HG03095 (cell line): Measurements from ENCODE around the gene MICAL3.

Source experiments
- ATAC-seq: cut with Tn5 transposase; IDR thresholded peaks from one replicate; pipeline ENCODE4 v1.9.1; 2021; ENCODE audit warnings: moderate library complexity; ENCODE audit not compliant: unreplicated experiment

The MICAL3 gene

DNA sequence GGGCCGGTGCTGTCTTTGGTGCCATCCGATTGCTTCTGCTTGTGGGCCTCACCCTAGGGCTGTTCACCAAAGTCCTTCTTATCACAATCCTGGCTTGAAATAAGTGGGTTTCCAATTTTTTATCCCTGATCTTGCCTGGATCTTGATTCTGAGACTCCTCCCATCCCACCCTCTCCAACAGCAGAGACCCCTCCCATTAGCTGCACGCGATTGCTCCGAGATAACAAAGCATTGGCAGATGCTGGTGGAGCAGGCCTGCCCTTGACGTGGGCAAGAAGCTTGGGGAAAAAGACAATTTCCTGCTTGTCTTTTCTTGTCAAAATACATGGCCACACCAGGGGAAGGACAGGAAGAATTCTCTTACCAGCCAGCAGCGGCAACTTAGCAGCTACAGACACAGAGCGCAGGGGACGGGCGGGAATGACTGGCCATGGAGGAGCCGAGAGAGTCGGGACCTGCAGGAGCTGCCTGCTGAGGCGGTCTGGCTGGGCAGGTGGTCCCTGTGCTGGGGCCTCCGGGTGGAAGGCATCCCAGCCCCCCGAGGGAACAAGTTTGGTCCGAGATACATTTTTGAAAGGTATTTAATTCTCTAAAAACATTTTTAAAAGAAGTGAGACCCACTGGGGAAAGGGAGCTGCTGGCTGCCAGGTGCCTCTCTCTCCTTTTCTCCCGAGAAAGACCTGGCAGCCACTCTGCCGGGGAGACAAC lies 240.4 kb downstream of the MICAL3 start:
- ATAC-seq, result no peak

DNA sequence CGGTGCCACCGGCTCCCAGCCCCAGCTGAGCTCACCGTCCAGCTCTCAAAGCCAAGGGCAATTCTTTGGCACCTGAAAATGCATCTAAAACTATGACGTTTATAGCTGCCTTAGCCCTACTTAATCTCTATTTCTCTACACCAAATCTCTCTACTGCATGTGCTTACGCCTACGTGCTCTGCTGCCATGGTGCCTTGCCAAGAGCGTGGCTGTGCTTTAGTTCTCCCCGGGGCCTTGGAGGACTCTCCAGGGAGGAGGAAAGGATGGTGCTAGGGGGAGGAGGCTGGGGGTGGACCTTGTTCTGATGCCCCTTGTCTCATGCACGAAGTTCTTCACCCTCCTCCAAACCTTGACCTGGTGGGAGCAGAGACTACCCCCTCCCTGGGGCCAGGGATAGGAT lies 241.0 kb downstream of the MICAL3 start:
- ATAC-seq, result no peak

DNA sequence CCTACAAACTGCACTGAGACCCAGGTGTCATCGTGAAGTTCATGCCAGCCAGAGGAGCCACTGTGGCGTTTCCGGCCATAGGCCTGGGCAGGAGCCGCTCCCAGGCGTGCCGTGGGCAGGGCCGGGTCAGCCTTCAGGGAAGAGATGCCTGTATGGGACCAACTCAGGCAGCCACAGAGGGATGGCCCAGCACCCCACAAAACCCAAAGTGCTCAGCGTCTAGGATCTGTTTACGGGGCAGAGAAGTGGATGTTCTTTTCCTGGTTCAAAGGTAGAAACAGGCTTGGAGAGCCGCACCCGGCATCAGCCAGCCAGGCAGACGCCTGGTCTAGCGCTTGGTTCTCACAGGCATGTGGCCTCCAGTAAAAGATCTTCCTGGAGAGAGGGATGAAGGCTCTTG lies 241.7 kb downstream of the MICAL3 start:
- ATAC-seq, result no peak

DNA sequence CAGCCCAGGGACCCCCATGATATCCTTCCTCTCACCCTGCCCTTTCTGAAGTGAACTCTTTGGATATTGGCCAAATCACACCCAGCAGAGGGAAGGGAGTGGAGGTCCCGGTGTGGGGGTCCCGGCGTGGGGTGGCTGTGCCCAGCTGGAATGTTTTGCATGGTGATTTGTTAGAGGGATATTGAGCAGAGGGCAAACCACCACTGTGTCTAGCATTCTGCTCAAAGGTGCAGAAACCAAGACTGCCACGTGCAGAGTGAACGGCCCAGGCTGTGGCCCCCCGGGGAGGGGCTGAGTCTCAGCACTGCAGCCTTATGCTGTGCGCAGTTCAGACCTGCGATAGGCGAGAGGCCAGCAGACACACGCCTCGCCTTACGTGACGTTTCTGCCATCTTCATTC lies 242.2 kb downstream of the MICAL3 start:
- no peak for ATAC-seq

DNA sequence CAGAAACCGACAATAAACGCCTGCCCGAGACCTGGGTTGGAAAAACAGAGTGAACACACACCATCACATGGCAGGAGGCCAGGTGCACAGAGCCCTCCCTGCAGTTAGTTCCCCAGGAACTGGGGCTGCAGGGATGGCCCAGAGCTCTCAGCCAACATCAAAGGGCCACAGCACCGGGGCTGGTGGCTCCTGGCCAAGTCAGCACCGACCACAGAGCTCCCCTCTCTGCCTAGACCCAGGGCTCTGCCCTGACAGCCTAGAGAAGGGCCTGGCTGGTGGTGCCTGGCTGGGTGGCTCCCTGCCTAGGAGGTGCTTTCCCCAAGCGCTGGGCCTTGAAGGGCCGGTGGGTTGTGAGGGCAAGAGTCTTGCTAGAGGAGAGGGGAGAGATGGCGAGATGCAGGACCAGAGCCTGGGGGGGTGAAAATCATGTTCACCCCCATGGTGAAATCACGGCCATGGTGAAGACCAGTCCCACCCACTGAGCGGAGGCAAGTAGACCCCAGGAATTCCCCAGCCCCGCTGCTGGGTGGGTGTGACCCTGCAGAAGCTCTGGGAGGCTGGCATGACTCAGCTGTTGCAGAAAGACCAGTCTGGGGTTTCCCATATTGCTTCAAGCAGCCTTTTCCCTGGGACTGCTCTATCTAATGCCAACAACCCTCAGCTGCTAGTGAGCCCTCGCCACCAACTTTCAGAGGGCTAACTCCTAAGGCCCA lies 242.9 kb downstream of the MICAL3 start:
- ATAC-seq, result no peak

DNA sequence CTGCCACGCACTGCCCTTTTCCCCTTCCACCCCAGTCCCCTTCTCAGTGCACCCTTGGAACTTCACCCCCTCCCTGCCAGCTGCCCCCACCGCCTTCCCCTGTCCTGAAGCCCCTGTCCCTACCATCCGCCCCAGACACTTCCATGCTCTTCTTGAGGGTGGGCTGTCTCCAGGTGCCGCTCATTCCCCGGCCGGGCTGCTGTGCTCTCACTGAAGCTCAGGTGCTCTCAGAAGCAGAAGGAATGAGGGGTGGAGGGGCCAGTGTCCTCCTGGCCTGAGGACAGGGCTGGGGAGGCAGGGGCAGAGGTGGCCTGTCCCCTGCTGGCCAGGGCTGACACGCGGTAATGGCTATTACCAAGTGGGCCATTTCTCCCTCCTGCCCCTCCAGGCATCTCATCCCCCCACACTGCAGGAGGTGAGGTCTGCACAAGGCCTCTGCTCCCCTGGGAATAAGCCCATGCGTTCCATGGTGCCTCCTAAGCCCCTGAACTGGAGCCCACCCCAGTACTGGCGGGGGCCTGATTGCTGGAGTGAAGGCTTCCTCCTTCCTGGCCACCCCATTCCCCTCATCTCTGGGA lies 243.5 kb downstream of the MICAL3 start:
- no peak for ATAC-seq

DNA sequence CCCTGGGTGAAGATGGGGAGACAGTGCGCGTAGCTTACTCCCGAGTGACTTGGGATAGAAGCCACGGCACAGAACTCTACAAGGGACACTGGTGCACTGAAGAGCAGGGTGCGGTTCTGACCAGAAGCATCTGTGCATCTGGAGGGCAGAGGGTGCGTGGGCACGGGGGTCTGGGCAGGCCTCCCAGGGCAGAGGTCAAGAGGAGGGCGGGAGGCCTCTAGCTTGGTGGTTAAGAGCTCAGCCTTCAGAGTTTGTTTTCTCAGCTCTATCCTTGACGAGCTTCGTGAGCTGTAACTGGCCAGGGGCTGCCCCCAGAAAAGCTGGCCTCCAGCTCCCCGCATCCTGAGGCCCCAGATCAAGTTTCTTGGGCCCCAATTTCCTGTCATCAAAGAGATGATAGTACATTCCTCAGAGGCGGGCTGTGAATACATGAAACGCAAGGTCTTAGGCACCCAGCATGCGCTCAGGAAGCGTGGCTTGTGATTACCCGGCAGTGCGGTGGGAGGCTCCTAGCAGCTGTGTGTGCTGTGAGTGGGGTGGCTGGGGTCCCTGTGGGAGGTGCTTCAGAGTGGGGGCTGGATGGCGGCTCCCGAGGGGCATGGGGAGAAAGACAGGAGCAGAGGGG lies 244.1 kb downstream of the MICAL3 start:
- ATAC-seq, result no peak

DNA sequence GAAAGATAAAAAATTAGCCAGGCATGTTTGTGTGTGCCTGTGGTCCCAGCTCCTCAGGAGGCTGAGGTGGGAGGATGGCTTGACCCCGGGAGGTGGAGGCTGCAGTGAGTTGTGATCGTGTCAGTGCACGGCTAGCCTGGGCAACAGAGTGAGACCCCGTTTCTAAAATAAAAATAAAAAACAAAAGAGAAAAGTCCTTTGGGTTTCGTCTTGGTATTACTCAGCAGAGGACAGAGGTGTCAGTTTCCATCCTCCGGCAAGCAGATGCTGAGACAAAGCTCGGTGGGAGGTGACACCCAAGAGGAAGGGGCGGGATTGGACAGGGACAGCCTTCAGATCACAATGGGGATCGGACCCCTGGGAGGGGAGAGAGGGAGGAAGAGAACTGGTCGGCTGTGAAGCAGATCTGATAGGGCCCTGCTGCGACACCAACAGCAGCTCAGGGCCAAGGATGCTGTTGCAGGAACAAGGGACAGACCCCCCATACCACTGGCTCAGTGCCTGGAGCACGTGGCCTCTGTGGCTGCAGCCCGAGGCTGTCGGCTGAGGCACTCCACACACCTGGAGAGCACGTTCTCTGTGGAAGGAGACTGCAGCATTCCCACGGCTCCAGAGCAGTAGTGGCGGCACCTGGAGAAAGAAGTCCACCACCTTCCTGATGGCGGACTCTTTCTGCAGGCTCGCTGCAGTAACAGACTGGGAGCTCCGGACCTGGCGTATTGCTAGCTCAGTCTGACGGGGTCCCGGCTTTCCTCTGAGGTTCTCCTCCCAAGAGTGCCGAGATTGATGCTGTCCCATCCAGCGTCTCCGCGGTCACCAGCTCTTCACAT lies 244.9 kb downstream of the MICAL3 start:
- ATAC-seq, result no peak

DNA sequence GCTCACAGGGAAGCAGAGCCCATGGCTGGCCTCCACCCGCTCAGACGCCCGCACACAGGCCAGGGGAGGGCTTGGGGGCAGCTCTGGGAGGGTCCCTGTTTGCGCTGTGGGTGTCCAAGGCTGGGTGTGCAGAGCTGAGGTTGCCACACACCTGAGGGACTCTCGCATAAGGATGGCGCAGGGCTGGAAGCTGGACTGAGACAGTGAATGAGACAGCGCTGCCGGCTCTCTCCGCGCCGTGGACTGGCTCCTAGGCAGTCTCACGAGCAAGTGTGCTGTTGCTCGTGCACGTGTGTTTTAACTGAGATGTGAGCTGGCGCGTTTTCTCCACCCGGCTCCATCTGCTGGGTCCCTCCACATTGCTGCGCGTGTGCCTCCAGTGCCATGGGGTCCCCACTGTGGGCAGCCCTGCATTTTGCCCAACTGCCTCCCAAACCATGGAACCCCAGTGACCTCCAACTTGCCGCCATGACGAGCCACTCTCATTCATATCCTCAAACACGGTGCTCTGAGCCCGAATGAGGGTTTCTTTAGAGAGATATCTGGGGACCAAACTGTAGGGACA lies 245.9 kb downstream of the MICAL3 start:
- no peak for ATAC-seq

DNA sequence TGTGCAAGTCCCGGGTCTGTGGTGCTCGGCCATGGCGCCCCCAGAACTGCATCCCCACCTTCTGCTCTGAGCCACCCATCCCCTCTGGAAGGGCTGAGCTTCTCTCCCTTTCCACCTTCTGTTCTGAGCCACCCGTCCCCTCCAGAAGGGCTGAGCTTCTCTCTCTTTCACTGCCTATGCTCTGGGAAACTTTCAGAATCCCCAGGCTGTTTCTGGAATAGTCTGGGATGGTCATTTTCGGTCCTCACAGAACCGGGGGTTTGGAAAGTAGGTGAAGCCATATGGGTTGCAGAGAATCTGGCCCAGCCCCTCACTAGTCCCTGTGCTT lies 246.7 kb downstream of the MICAL3 start:
- no peak for ATAC-seq

DNA sequence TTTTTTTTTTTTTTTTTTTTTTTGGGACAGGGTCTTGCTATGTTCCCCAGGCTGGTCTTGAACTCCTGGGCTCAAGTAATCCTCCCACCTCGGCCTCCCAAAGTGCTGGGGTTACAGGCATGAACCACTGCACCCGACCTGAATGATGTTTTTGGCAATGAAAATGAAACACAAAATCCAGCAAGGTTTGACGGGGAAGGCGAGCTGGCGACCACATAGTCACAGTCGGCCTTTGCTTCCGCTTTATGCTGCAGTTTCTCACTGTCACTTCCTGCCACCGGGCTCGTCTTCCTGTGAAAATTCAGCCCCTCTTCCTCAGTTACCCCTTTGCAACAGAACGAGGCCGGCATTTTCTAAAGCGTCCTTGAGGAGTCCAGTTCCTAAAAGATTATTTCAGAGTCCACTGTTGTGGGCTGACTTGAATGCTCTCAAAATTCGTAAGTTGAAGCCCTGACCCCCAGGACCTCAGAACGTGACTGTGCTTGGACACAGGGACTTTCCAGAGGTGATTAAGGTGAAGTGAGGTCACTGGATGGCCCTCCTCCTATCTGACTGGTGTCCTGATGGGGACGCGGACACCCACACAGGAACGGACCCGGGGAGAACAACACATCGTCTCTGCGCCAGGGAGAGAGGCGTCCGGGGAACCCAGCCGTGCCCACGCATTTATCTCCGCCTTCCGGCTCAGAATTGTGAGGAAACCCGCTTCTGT lies 247.2 kb downstream of the MICAL3 start:
- ATAC-seq, result peak; percentile 21

DNA sequence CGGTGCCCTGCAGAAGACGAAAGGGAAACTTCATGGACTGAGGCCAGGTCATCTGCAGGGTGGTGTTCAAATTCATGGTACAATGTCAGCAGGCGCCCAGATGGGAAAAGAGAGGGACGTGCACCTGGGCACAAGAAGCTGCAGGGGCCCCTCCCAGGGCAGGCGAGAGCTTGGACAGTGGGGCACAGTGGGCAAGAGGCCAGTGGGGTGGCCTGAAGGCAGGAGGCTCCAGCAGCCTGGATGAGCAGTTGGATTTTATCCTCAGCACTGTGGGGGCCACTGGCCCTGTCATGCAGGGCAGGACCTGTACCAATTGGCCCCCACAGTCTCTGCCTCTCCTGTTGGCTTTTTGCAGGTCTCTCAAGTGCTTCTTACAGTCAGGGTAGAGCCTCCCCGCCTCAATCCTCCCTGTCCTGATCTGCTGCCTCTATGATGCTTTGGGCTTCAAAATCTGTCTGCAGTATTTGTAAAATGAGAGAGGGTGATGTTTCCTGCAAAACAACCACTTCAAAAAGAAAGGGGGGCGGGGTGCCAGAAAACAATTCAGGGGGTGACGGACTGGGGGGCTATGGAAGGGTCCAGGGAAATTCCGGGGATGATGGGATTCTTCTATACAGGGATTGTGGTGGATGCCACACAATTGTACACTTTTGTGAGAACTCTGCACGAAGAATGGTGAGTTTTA lies 248.4 kb downstream of the MICAL3 start:
- ATAC-seq, result no peak

DNA sequence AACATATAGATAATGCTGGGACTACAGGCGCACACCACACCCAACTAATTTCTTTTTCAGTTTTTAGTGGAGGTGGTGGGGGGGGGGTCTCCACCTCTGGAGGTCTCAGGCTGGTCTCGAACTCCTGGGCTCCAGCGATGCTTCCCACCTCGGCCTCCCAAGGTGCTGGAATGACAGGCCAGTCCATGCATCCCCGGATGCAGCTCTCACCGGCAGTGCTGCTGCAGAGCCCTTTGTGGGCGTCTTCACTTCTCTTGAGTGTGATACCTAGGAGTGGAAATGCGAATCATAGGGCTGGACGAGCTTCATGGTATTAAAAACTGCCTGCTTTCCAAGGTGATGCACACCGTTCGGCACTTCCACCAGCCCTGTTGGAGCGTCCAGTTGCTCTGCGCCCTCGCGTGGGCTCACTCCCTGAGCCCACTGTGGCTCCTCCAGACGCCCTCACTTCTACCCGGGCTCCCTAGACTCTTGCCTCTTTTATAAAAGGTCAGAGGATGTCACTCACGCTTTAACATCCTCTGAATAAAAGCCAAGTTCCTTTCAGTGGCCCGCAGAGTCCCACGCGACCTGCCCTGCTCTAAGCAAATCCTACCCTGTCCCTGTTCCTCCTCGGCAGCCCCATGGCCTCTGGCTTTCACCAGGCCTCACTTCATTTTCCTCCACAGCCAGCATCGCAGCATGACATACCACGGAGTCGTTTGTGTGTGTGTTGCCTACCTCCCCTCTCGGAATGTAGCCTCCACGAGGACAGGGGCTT lies 249.3 kb downstream of the MICAL3 start:
- no peak for ATAC-seq

DNA sequence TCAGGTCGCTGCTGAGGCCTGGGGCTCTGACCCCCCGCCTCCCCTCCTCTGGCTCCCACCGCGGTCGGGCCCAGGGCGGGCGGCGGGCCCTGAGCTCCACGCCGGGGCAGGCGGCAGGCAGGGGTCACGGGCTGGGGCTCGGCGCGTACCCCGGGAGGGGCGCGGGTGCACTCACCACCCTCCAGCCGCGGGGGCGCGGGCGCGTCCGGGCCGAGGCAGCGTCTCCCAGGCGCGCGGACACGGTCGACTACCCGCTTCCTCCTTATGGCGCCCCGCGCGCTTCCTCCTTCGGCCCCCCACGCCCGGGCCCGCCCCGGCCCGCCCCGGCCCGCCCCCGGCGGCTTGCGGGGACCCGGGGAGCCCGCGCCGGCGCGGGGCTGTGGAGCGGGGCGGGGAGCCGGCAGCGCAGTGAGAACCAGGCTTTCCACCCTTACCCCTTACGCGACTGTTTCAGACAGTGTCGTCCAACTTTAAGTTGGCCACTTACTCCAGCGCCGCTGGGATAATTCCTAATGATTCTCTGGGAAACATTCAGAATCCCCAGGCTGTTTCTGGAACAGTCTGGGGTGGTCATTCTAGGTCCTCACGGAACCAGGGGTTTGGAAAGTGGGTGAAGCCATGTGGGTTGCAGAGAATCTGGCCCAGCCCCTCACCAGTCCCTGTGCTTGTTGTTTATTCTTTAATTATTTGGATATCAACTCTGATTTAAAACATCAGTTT lies 250.0 kb downstream of the MICAL3 start, which contains the start of gene BID:
TSS of gene BID (minus strand) at position 264 of the 720 bp plus-strand sequence. CDS start 24,353 bp downstream, outside the sequence.
- no peak for ATAC-seq

DNA sequence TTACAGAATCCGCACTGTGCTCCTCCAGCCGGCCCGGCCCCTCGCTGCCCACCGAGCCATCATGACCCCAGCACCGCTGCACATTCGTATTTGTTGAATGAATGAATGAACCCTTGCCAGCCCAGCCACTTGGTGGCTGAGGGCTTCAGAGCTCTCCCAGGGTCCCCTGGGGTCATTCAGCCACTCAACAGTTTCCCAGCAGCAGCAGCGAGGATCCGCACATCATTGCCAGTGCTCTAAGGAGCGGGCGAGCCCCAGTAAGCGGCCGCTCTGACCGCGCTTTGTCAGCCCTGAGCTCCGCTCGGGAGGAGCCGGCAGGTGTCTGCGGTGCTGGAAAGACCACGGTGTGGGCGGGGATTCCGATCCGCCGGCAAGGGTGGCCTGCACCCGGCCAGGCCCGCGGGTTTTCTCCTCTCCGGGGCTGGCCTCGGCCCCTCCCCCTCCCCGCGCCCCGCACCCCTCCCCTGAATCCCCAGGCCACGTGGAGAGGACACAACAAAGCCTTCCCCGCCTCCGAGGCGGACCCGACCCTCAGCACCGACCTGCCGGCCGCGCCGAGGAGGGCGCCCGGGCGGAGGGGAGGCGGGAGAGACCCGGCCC lies 250.7 kb downstream of the MICAL3 start:
- ATAC-seq, result peak; percentile 31

DNA sequence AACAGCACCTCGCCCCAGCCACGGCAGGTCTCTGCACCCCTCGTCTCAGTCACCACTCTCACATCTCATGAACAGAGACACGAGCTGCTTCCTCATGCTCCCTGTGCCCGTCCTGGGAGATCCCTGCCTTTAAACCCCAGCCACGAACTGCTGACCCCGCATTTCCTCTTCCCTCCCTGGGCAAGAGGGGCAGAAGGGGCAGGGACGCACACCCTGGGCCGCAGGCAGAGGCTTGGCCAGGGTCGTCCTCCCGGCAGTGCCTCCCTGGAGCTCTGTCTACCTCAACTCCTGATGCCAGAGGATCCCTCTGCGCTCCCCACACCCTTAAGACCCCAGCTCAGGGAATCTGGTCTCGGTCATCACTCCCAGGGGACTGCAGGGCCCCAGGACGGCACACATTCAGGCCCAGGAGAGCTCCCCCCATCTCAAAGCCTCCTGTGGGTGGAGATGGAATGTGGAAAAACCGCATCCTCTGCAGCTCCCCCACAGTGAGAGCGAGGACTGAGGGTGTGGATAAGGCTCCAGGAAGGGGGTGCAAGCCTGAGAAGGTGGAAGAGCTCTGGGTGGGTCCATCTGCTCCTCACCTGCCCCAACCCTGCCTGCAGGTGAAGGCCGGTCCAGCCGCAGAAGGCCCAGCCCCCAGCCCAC lies 251.3 kb downstream of the MICAL3 start:
- no peak for ATAC-seq

DNA sequence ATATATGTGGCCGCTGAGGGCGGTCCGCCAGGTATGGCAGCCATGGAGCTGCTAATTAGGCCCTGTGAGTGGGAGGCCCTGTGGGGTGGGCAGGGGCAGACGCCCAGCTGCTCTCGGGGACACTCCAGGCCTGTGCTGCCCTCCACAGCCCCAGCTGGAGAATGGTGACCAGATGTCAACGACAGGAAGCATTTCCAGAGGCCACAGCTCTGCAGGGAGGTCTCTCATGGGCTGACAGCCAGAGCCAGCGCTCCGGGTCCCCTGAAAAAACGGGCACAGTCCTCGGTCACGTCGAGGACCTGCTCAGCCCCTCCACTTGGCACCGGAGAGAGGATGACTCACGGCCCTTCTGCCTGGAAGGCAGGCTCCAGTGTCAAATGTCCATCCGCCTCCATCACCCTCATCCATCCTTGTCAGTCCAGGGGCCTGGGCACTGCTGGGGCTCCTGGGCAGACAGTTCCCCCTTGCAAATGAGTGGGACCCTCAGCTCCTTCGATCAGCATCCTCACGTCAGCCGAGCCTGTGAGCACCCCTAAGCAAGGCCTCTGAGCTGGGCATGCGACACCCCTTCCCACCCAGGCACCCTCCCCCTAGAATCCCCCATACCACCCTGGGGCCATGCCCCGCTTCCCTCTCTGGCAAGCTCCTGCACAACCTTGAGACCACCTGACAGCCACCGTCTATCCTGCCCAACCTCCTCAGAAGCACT lies 252.0 kb downstream of the MICAL3 start:
- no peak for ATAC-seq
